IMR-90 (cell line): ENCODE data around the gene ZNF831. TPM values are rescaled to one million over a fixed set of nuclear protein-coding genes. Genes with fewer than 3 reads are reported as not detected.

Experiments used
- ATAC-seq: fragments of 200-7000 bp; cut with Tn5 transposase; 2 replicates; pipeline ENCODE4 v1.9.1; 2020; ENCODE audit warnings: low read depth, mild to moderate bottlenecking, moderate library complexity
- BruUV-seq: library from RNA; stranded (reverse); fragments of 400-500 nt; replicated peaks from 2 replicates; lab custom pipeline; 2021; lab: Mats Ljungman, UMichigan
- CTCF ChIA-PET: fragments of 300-600 bp; formaldehyde crosslinking; extraction: SDS; loops from one replicate; lab custom pipeline; 2021; ENCODE audit warnings: antibody characterized with exemption; lab: Yijun Ruan, JAX
- POLR2A ChIA-PET: fragments of 300-600 bp; sonication (Branson Sonifier 250); formaldehyde crosslinking; loops from one replicate; lab custom pipeline; 2022; ENCODE audit warnings: antibody characterized with exemption; ENCODE audit not compliant: unreplicated experiment; lab: Charles Lee
- DNase-seq: peaks from one replicate; pipeline ENCODE4 v3.0.0; 2013
- H2AFZ ChIP-seq: replicated peaks from 2 replicates; pipeline ENCODE3; 2013; ENCODE audit warnings: low read length, mild to moderate bottlenecking; ENCODE audit not compliant: poor library complexity
- H2AK5ac ChIP-seq: 2 replicates; pipeline ENCODE4 v1.6.1; 2013; ENCODE audit warnings: low read depth, low read length, inconsistent platforms
- H2AK9ac ChIP-seq: replicated peaks from 2 replicates; pipeline ENCODE3; 2013; ENCODE audit warnings: mild to moderate bottlenecking, low read depth, low read length, moderate library complexity; ENCODE audit not compliant: poor library complexity
- H2BK120ac ChIP-seq: 2 replicates; pipeline ENCODE4 v1.6.1; 2013; ENCODE audit warnings: low read depth, low read length, inconsistent platforms
- H2BK15ac ChIP-seq: 3 replicates; pipeline ENCODE4 v1.6.1; 2013; ENCODE audit warnings: low read depth, low read length, inconsistent platforms
- H2BK20ac ChIP-seq: 2 replicates; pipeline ENCODE4 v1.6.1; 2013; ENCODE audit warnings: low read depth, mild to moderate bottlenecking, inconsistent platforms, low read length, moderate library complexity
- H2BK5ac ChIP-seq: 2 replicates; pipeline ENCODE4 v1.6.1; 2013; ENCODE audit warnings: mild to moderate bottlenecking, low read depth, low read length, inconsistent platforms; ENCODE audit not compliant: poor library complexity, severe bottlenecking
- H3K14ac ChIP-seq: replicated peaks from 2 replicates; pipeline ENCODE4 v1.6.1; 2013; ENCODE audit warnings: low read depth, low read length, inconsistent platforms
- H3K18ac ChIP-seq: 2 replicates; pipeline ENCODE4 v1.6.1; 2013; ENCODE audit warnings: low read depth, low read length, control low read depth
- H3K23ac ChIP-seq: 2 replicates; pipeline ENCODE4 v1.6.1; 2013; ENCODE audit warnings: low read depth, low read length, inconsistent platforms
- H3K27ac ChIP-seq: 2 replicates; pipeline ENCODE4 v1.5.1; 2013; ENCODE audit warnings: mild to moderate bottlenecking, control low read depth, low read length; ENCODE audit not compliant: insufficient read depth
- H3K27me3 ChIP-seq: 2 replicates; pipeline ENCODE4 v1.6.1; 2013; ENCODE audit warnings: low read length; ENCODE audit not compliant: control insufficient read depth, insufficient read depth
- H3K36me3 ChIP-seq: 2 replicates; pipeline ENCODE4 v1.6.1; 2013; ENCODE audit warnings: low read length, mixed read lengths; ENCODE audit not compliant: control insufficient read depth, insufficient read depth
- H3K4ac ChIP-seq: 2 replicates; pipeline ENCODE4 v1.6.1; 2013; ENCODE audit warnings: low read depth, low read length, inconsistent platforms
- H3K4me1 ChIP-seq: 2 replicates; pipeline ENCODE4 v1.6.1; 2013; ENCODE audit warnings: low read length, mixed read lengths; ENCODE audit not compliant: control insufficient read depth, insufficient read depth
- H3K4me2 ChIP-seq: 2 replicates; pipeline ENCODE4 v1.6.1; 2013; ENCODE audit warnings: low read depth, mild to moderate bottlenecking, control low read depth, low read length, moderate library complexity
- H3K4me3 ChIP-seq: 2 replicates; pipeline ENCODE4 v1.5.1; 2013; ENCODE audit warnings: low read depth, mild to moderate bottlenecking, control low read depth, low read length, moderate library complexity; ENCODE audit not compliant: insufficient read depth
- H3K56ac ChIP-seq: 2 replicates; pipeline ENCODE4 v1.6.1; 2013; ENCODE audit warnings: low read length, inconsistent platforms; ENCODE audit not compliant: insufficient read depth; ENCODE audit errors: extremely low read depth
- H3K79me1 ChIP-seq, 2 experiments: 2 replicates each; pipeline ENCODE4 v1.6.1; 2013; ENCODE audit warnings: low read length in 2 of 2, inconsistent platforms in 1 of 2, low read depth in 1 of 2
- H3K9ac ChIP-seq: 2 replicates; pipeline ENCODE4 v1.6.1; 2013; ENCODE audit warnings: low read depth, low read length, control low read depth
- H3K9me1 ChIP-seq: 2 replicates; pipeline ENCODE4 v1.6.1; 2013; ENCODE audit warnings: low read length, inconsistent platforms; ENCODE audit not compliant: insufficient read depth
- H3K9me3 ChIP-seq: 2 replicates; pipeline ENCODE4 v1.6.1; 2013; ENCODE audit warnings: low read length; ENCODE audit not compliant: control insufficient read depth, insufficient read depth
- H4K20me1 ChIP-seq: 2 replicates; pipeline ENCODE4 v1.6.1; 2013; ENCODE audit warnings: low read length, inconsistent platforms; ENCODE audit not compliant: insufficient read depth
- H4K5ac ChIP-seq: 2 replicates; pipeline ENCODE4 v1.6.1; 2013; ENCODE audit warnings: mild to moderate bottlenecking, low read depth, low read length, control low read depth
- H4K8ac ChIP-seq, 2 experiments: 2 replicates each; pipeline ENCODE4 v1.6.1; 2013; ENCODE audit warnings: low read depth in 2 of 2, low read length in 2 of 2, control low read depth in 1 of 2, inconsistent platforms in 1 of 2
- H4K91ac ChIP-seq: 2 replicates; pipeline ENCODE4 v1.6.1; 2013; ENCODE audit warnings: low read depth, low read length, inconsistent platforms; ENCODE audit not compliant: insufficient read depth
- BHLHE40 ChIP-seq: fragments of 150-350 bp; IDR thresholded peaks from 2 replicates; pipeline ENCODE4 v1.6.1; 2016; ENCODE audit warnings: mild to moderate bottlenecking, low read depth, low read length
- CEBPB ChIP-seq: IDR thresholded peaks from 2 replicates; pipeline ENCODE4 v1.6.1; 2012; ENCODE audit warnings: low read depth, low read length, improper control_type of control experiment
- CHD1 ChIP-seq: IDR thresholded peaks from 2 replicates; pipeline ENCODE4 v1.6.1; 2012; ENCODE audit warnings: low read depth, low read length, improper control_type of control experiment
- CTCF ChIP-seq: conservative IDR thresholded peaks from 2 replicates; pipeline ENCODE4 v1.5.1; 2012; ENCODE audit warnings: mild to moderate bottlenecking, low read depth, low read length, improper control_type of control experiment
- FOS ChIP-seq: fragments of 150-350 bp; IDR thresholded peaks from 2 replicates; pipeline ENCODE4 v1.6.1; 2016; ENCODE audit warnings: low read depth, low read length
- MAFK ChIP-seq: IDR thresholded peaks from 2 replicates; pipeline ENCODE4 v1.6.1; 2012; ENCODE audit warnings: low read depth, low read length, improper control_type of control experiment
- MAZ ChIP-seq: IDR thresholded peaks from 2 replicates; pipeline ENCODE4 v1.6.1; 2012; ENCODE audit warnings: low read depth, mild to moderate bottlenecking, low read length, improper control_type of control experiment, moderate library complexity, borderline replicate concordance
- NFE2L2 ChIP-seq: fragments of 150-350 bp; IDR thresholded peaks from 2 replicates; pipeline ENCODE4 v1.6.1; 2016; ENCODE audit warnings: low read depth, mild to moderate bottlenecking, low read length
- POLR2A ChIP-seq: IDR thresholded peaks from 2 replicates; pipeline ENCODE4 v1.6.1; 2012; ENCODE audit warnings: mild to moderate bottlenecking, low read depth, low read length
- RCOR1 ChIP-seq: IDR thresholded peaks from 2 replicates; pipeline ENCODE4 v1.6.1; 2012; ENCODE audit warnings: mild to moderate bottlenecking, low read length, improper control_type of control experiment; ENCODE audit not compliant: insufficient replicate concordance
- SMC3 ChIP-seq: fragments of 150-350 bp; IDR thresholded peaks from 2 replicates; pipeline ENCODE4 v1.6.1; 2016; ENCODE audit warnings: low read depth, mild to moderate bottlenecking, antibody characterized with exemption, low read length, moderate library complexity
- USF2 ChIP-seq: fragments of 150-350 bp; IDR thresholded peaks from 2 replicates; pipeline ENCODE4 v1.6.1; 2017; ENCODE audit warnings: mild to moderate bottlenecking, antibody characterized with exemption, low read length, low read depth
- WGBS, 2 experiments: methylation state at CpG; one replicate each; pipeline versions ENCODE4 v1.1.5 to v1.1.7; 2013; ENCODE audit warnings: missing lambda C conversion rate in 2 of 2; ENCODE audit not compliant: insufficient read length in 1 of 2; ENCODE audit errors: extremely low coverage in 2 of 2; 5-methylcytosine and 5-hydroxymethylcytosine counted together
- dilution Hi-C: fragments of 300-500 bp; cut with HindIII; formaldehyde crosslinking; loops from one replicate; pipeline ENCODE4 v1.14.3; 2018; ENCODE audit warnings: low sequenced_read_pairs; ENCODE audit not compliant: unreplicated experiment
- in situ Hi-C: fragments of 300-500 bp; cut with MboI; formaldehyde crosslinking; loops from 3 replicates; pipeline ENCODE4 v1.14.3; 2019; ENCODE audit warnings: low sequenced_read_pairs, inconsistent platforms, mixed read lengths
- intact Hi-C: fragments of 100-400 bp; cut with micrococcal nuclease; formaldehyde crosslinking; loops from 2 replicates; pipeline ENCODE4 v1.10.0; 2022
- polyA plus RNA-seq, 3 experiments: library from polyadenylated mRNA; depleted of rRNA; stranded (reverse); fragments of >200 nt; gene quantifications; 2 replicates each; pipeline ENCODE4 v1.2.3, GENCODE V29; 2012; ENCODE audit warnings: low replicate concordance in 1 of 3
- total RNA-seq: library from RNA; depleted of rRNA; stranded (reverse); fragments of >200 nt; gene quantifications from 2 replicates; pipeline ENCODE4 v1.2.3, GENCODE V29; 2012

ZNF831 gene
- total and polyA plus RNA-seq, 2 of the 4 experiments (the other 2 are of a cell fraction) = not detected

GRCh38 chr20:59224236-59224635 lies 60.6 kb downstream of the ZNF831 start:
- Histone ChIP-seq H2BK15ac (no peak overlapping the region), H4K5ac (no peak overlapping the region), H3K23ac (no peak overlapping the region), H3K4ac (no peak overlapping the region), H2AK9ac (no peak overlapping the region), H3K4me1 (no peaks in the 10 kb centered on the region), H3K4me2 (no peak overlapping the region), H3K27ac (no peak overlapping the region), H3K9me1 (no peaks in the 10 kb centered on the region), H3K14ac (no peak overlapping the region), H3K79me1 (no peaks in the 10 kb centered on the region), H3K18ac (no peak overlapping the region), H3K56ac (no peak overlapping the region), H2BK20ac (no peak overlapping the region), H3K9ac (no peak overlapping the region), H4K8ac (no peak overlapping the region), H4K20me1 (no peaks in the 10 kb centered on the region), H3K27me3 (peaks cover 44% of the 10 kb centered on the region), H3K36me3 (no peaks in the 10 kb centered on the region), H2AFZ (no peak overlapping the region), H2BK5ac (no peak overlapping the region), H4K91ac (no peak overlapping the region), H3K9me3 (peaks cover 4% of the 10 kb centered on the region; the same call in 1 of the 2 replicates), H2AK5ac (no peak overlapping the region), H2BK120ac (no peak overlapping the region), H3K4me3 (no peak overlapping the region)
- dilution Hi-C loops = no loop called here
- no TSS peak for BruUV-seq
- intact Hi-C loops = loop anchor here (5.0 to 10.0 kb wide), 2 partner anchors 572 to 989 kb away; partner anchors contain the start of gene STX16
- in situ Hi-C loops = no loop called here
- no peak for TF ChIP-seq RCOR1
- no peak for TF ChIP-seq CTCF
- TF ChIP-seq NFE2L2 = no peak
- TF ChIP-seq USF2 = no peak
- no peak for TF ChIP-seq CEBPB
- no peak for TF ChIP-seq FOS
- no peak for TF ChIP-seq POLR2A
- no peak for TF ChIP-seq MAZ
- TF ChIP-seq CHD1 = no peak
- no peak for TF ChIP-seq SMC3
- TF ChIP-seq BHLHE40 = no peak
- no peak for TF ChIP-seq MAFK
- ATAC-seq = no peak
- POLR2A ChIA-PET = no interaction called here
- 71% methylated on average over 5 of the region's 8 CpGs; no CpG with 5 or more reads in 1 of the 2 experiments for WGBS, 2 experiments
- no peak for DNase-seq
- CTCF ChIA-PET = no interaction called here
